LNCaP clone FGC (cell line): ENCODE results near the gene MAEA.
"Not testable (repeated sequence)": the region's sequence is repeated elsewhere in the genome, so short reads cannot be mapped to it uniquely, and the experiment has no call there.

ENCODE experiments used
- DNase-seq: peaks from one replicate; pipeline ENCODE4 v3.0.0-alpha.2; 2011; ENCODE audit warnings: low read depth
- H3K4me3 ChIP-seq: 2 replicates; pipeline ENCODE4 v1.5.1; 2011; ENCODE audit warnings: mild to moderate bottlenecking, low read depth, low read length, control low read depth
- TF ChIP-seq, protein P1 (sequence below): IDR thresholded peaks from 2 replicates; pipeline ENCODE4 v1.5.1; 2012; ENCODE audit warnings: mild to moderate bottlenecking; ENCODE audit not compliant: control insufficient read depth, insufficient read depth; ENCODE audit errors: extremely low read depth

MAEA gene

DNA sequence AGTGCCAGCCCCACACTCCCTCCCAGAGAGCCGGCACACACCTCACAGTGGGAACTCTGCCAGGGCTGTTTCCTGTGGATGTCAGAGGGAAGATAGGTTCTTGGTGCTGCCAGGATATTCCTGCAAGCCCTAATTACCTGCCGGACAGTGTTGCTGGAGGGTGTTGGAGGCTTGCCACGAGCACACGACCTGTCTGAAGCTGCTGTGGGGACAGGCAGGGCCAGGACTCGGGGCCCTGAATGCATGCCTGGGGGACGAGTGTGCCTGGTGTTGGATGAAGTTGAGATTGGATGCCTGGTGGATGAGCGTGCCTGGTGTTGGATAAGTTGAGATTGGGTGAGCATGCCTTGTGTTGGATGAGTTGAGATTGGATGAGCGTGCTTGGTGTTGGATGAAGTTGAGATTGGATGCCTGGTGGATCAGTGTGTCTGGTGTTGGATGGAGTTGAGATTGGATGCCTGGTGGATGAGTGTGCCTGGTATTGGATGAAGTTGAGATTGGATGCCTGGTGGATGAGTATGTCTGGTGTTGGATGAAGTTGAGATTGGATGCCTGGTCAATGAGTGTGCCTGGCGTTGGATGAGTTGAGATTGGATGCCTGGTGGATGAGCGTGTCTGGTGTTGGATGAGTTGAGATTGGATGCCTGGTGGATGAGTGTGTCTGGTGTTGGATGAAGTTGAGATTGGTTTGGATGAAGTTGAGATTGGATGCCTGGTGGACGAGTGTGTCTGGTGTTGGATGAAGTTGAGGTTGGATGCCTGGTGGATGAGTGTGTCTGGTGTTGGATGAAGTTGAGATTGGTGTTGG is 34.1 kb downstream of the MAEA start:
- no peak overlapping the region for H3K4me3 ChIP-seq
- no peak for DNase-seq
- TF ChIP-seq, protein P1, sequence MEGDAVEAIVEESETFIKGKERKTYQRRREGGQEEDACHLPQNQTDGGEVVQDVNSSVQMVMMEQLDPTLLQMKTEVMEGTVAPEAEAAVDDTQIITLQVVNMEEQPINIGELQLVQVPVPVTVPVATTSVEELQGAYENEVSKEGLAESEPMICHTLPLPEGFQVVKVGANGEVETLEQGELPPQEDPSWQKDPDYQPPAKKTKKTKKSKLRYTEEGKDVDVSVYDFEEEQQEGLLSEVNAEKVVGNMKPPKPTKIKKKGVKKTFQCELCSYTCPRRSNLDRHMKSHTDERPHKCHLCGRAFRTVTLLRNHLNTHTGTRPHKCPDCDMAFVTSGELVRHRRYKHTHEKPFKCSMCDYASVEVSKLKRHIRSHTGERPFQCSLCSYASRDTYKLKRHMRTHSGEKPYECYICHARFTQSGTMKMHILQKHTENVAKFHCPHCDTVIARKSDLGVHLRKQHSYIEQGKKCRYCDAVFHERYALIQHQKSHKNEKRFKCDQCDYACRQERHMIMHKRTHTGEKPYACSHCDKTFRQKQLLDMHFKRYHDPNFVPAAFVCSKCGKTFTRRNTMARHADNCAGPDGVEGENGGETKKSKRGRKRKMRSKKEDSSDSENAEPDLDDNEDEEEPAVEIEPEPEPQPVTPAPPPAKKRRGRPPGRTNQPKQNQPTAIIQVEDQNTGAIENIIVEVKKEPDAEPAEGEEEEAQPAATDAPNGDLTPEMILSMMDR, result no peak

- not testable (repeated sequence) for H3K4me3 ChIP-seq, DNase-seq
Observed at GRCh38 chr4:1324443-1325175, 34.9 kb downstream of the MAEA start.

DNA sequence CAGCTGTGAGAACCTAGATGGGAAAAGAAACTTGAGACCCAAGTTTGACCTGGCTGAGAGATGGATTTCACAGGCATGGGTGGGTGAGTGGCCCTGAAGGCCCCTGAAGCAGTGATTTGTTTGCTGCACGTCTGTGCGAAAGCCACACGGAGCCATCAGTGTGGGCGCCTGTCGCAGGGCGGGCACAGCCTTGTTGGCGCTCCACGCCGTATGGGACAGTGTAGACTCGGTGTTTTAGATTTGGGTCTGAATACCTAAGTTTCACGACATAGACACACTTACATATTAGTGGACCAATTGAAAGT is 35.4 kb downstream of the MAEA start:
- H3K4me3 ChIP-seq, result no peak overlapping the region
- TF ChIP-seq, protein P1, result no peak
- no peak for DNase-seq

- DNase-seq, result no peak
- H3K4me3 ChIP-seq, result no peak overlapping the region
- TF ChIP-seq, protein P1, result no peak
Observed at GRCh38 chr4:1325681-1326635, 36.3 kb downstream of the MAEA start.

GRCh38 chr4:1326751-1327525 is 37.2 kb downstream of the MAEA start:
- TF ChIP-seq, protein P1, result no peak
- DNase-seq, result no peak
- H3K4me3 ChIP-seq, result no peak overlapping the region

DNA sequence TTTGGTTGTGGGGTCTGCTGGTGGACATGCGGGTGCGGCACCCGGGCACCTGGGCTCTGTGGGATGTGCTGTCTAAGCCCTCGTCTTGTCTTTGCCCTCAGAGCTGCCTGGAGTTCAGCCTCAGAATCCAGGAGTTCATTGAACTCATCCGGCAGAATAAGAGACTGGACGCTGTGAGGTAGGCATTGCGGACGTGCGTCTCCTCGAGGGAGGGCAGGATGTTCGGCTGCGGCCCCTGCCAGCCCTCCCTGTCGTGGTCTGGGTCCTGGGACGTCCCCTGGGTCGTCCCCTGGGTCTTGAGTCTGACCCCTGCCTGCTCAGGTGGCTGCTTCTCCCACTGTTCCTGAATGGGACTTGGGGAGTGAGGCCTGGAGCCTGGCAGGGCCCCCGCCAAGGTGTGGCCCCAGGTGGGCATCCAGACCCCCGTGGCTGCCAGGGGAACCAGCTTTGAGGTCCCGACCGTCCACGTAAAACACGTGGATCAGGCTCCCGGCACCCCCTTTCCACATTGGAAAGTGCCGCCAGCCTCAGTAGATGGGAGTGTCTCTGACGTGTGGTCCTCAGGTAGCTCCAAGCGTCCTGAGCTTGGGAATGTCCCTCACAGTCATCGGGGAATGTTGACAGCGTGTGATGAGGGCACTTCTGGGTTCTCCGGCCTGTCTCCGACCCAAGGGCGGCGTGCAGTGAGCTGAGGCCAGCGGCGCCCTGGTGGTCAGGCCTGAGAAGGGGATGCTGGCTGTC is 38.0 kb downstream of the MAEA start:
- TF ChIP-seq, protein P1, result no peak
- no peak overlapping the region for H3K4me3 ChIP-seq
- DNase-seq, result no peak
